HG02852 (cell line): ENCODE data around the gene STRC.
"Not testable (repeated sequence)": the region's sequence is repeated elsewhere in the genome, so short reads cannot be mapped to it uniquely, and the experiment has no call there.

ENCODE experiments used
- ATAC-seq: cut with Tn5 transposase; IDR thresholded peaks from one replicate; pipeline ENCODE4 v1.9.1; 2021; ENCODE audit warnings: mild to moderate bottlenecking, moderate library complexity; ENCODE audit not compliant: unreplicated experiment

Gene STRC

GRCh38 chr15:43618700-43619099 lies at the start of gene STRC:
Gene STRC (minus strand): TSS chr15:43618800. CDS start chr15:43618722, 78 bp downstream.
- not testable (repeated sequence) for ATAC-seq

- not testable (repeated sequence) for ATAC-seq
Measured at GRCh38 chr15:43666177-43666576, 47.6 kb upstream of the STRC start.

- ATAC-seq = not testable (repeated sequence)
Measured at GRCh38 chr15:43663333-43663732, 44.7 kb upstream of the STRC start.

- not testable (repeated sequence) for ATAC-seq
Measured at GRCh38 chr15:43662293-43662692, 43.7 kb upstream of the STRC start.

GRCh38 chr15:43659727-43660126 lies 41.1 kb upstream of the STRC start:
- not testable (repeated sequence) for ATAC-seq

GRCh38 chr15:43649430-43649926 lies 30.9 kb upstream of the STRC start:
- not testable (repeated sequence) for ATAC-seq

GRCh38 chr15:43648649-43649429 lies 30.2 kb upstream of the STRC start, which contains the start of gene CATSPER2:
Gene CATSPER2 (minus strand): TSS chr15:43648844. CDS start chr15:43648061, 783 bp downstream.
- no peak for ATAC-seq

GRCh38 chr15:43638464-43639204 lies 20.0 kb upstream of the STRC start:
- ATAC-seq = peak; percentile 61

GRCh38 chr15:43626937-43627336 lies 8.3 kb upstream of the STRC start:
- not testable (repeated sequence) for ATAC-seq

GRCh38 chr15:43625106-43625505 lies 6.5 kb upstream of the STRC start:
- no peak for ATAC-seq

GRCh38 chr15:43622068-43622799 lies 3.6 kb upstream of the STRC start:
- ATAC-seq = not testable (repeated sequence)

GRCh38 chr15:43617750-43618149 lies 850 bp downstream of the STRC start:
- ATAC-seq = not testable (repeated sequence)

GRCh38 chr15:43602233-43602632 lies 16.4 kb downstream of the STRC start:
- ATAC-seq = not testable (repeated sequence)

- ATAC-seq = not testable (repeated sequence)
Measured at GRCh38 chr15:43600200-43600599, 18.4 kb downstream of the STRC start.

- not testable (repeated sequence) for ATAC-seq
Measured at GRCh38 chr15:43599131-43599530, 19.5 kb downstream of the STRC start.

- not testable (repeated sequence) for ATAC-seq
Measured at GRCh38 chr15:43593328-43594190, 25.0 kb downstream of the STRC start, which contains the start of gene CKMT1B. Gene CKMT1B (plus strand): TSS chr15:43594027. CDS start chr15:43594219, 192 bp downstream.

GRCh38 chr15:43592841-43593240 lies 25.8 kb downstream of the STRC start:
- not testable (repeated sequence) for ATAC-seq

GRCh38 chr15:43589778-43590466 lies 28.7 kb downstream of the STRC start, which contains the start of gene PPIP5K1:
Gene PPIP5K1 (minus strand): TSS chr15:43590208. CDS start chr15:43584504, 5,704 bp downstream.
- ATAC-seq = peak; percentile 98

- ATAC-seq = not testable (repeated sequence)
Measured at GRCh38 chr15:43574607-43575006, 44.0 kb downstream of the STRC start.
